A673 (cell line): ENCODE results near the gene LTBR.

Source experiments
- CTCF ChIP-seq: fragments of 300-800, 200-600 bp; sonication (generic); conservative IDR thresholded peaks from 2 replicates; pipeline ENCODE4 v1.5.1; 2017; ENCODE audit warnings: low read depth, mild to moderate bottlenecking, antibody characterized with exemption, low read length, moderate library complexity, mixed read lengths
- EZH2 ChIP-seq: fragments of 200-600 bp; sonication (generic); IDR thresholded peaks from 2 replicates; pipeline ENCODE4 v1.6.1; 2017; ENCODE audit warnings: borderline replicate concordance, low read depth, mild to moderate bottlenecking, mixed read lengths, antibody characterized with exemption, low read length; ENCODE audit not compliant: poor library complexity, severe bottlenecking

GRCh38 chr12:6358881-6359280 is 25.1 kb upstream of the LTBR start:
- no peak for TF ChIP-seq CTCF
- no peak for TF ChIP-seq EZH2
